Vagina (tissue), 2 donors: ENCODE results near the gene DDX10.

Experiments used
- CTCF ChIP-seq, 3 experiments: fragments of 450-650 bp in 2 of 3; fragments of 200-600 bp in 1 of 3; sonication (generic) in 1 of 3; IDR thresholded peaks; one replicate each; pipeline ENCODE4 v1.5.1; 2017 to 2019; ENCODE audit warnings: antibody characterized with exemption in 3 of 3, mild to moderate bottlenecking in 2 of 3, moderate library complexity in 2 of 3
- POLR2A ChIP-seq, 2 donors: fragments of 450-650 bp; IDR thresholded peaks; one replicate each; pipeline ENCODE4 v1.6.1; 2017; ENCODE audit warnings: antibody characterized with exemption in 2 of 2, mild to moderate bottlenecking in 2 of 2, moderate library complexity in 2 of 2
- POLR2AphosphoS5 ChIP-seq, 2 donors: sonication (generic); formaldehyde crosslinking; IDR thresholded peaks; one replicate each; pipeline ENCODE4 v1.9.0; 2017; ENCODE audit warnings: antibody characterized with exemption in 2 of 2, mild to moderate bottlenecking in 2 of 2, low read depth in 1 of 2; ENCODE audit not compliant: insufficient read depth in 1 of 2

GRCh38 chr11:108698844-108699642 is 34.2 kb downstream of the DDX10 start:
- TF ChIP-seq CTCF (IDR thresholded peaks at IDR 0.05) (no peak), POLR2A (IDR thresholded peaks at IDR 0.05) (no peak), POLR2AphosphoS5 (IDR thresholded peaks at IDR 0.05; ENCODE audit: insufficient read depth in 1 of 2, low read depth in 1 of 2) (no peak)
